Stimulated activated CD4-positive, alpha-beta T cell treated with anti-CD3 and anti-CD28 coated beads, TNF-alpha, amount 100 ng/mL, for 48 hours (primary cell): ENCODE data around the gene AK8.

ENCODE experiments used
- DNase-seq, 3 donors: peaks; one replicate each; pipeline ENCODE4 v3.0.0-alpha.2; 2020; ENCODE audit warnings: low read depth in 3 of 3

AK8 gene

GRCh38 chr9:132887181-132888120, 9.4 kb upstream of the AK8 start:
- no peak for DNase-seq

- no peak for DNase-seq
Observed at GRCh38 chr9:132886334-132886725, 8.2 kb upstream of the AK8 start.

GRCh38 chr9:132885720-132886333, 7.7 kb upstream of the AK8 start:
- no peak for DNase-seq

GRCh38 chr9:132883349-132884294, 5.5 kb upstream of the AK8 start:
- DNase-seq, result no peak

- no peak for DNase-seq
Observed at GRCh38 chr9:132882616-132883015, 4.5 kb upstream of the AK8 start.

GRCh38 chr9:132881826-132882225, 3.7 kb upstream of the AK8 start:
- no peak for DNase-seq

GRCh38 chr9:132880324-132880661, 2.2 kb upstream of the AK8 start:
- DNase-seq, result no peak

- DNase-seq, result no peak
Observed at GRCh38 chr9:132879457-132880323, 1.6 kb upstream of the AK8 start.

- DNase-seq, result peak in 2 of 3 donors; percentile 14 to 26
Observed at GRCh38 chr9:132878695-132879456, 792 bp upstream of the AK8 start, which contains the start of gene SPACA9. Gene SPACA9, plus strand, starts transcription at chr9:132878898. Its CDS starts 5,050 bp downstream, at chr9:132883948.

- no peak for DNase-seq
Observed at GRCh38 chr9:132877458-132877823, 643 bp downstream of the AK8 start.

GRCh38 chr9:132876849-132877248, 1.2 kb downstream of the AK8 start:
- no peak for DNase-seq

- DNase-seq, result no peak
Observed at GRCh38 chr9:132875159-132875558, 2.9 kb downstream of the AK8 start.

GRCh38 chr9:132873403-132873802, 4.7 kb downstream of the AK8 start:
- DNase-seq, result no peak

- DNase-seq, result no peak
Observed at GRCh38 chr9:132869266-132869665, 8.8 kb downstream of the AK8 start.

GRCh38 chr9:132866898-132867297, 11.2 kb downstream of the AK8 start:
- DNase-seq, result no peak

- DNase-seq, result no peak
Observed at GRCh38 chr9:132864691-132865090, 13.4 kb downstream of the AK8 start.

- no peak for DNase-seq
Observed at GRCh38 chr9:132864277-132864676, 13.8 kb downstream of the AK8 start.

- no peak for DNase-seq
Observed at GRCh38 chr9:132863096-132863495, 15.0 kb downstream of the AK8 start.

- no peak for DNase-seq
Observed at GRCh38 chr9:132862533-132862932, 15.6 kb downstream of the AK8 start.

GRCh38 chr9:132861666-132862065, 16.4 kb downstream of the AK8 start:
- no peak for DNase-seq
